Fibroblast of gingiva (primary cell): ENCODE data around the gene USP47.

Source experiments
- DNase-seq: peaks from one replicate; pipeline ENCODE4 v3.0.0-alpha.2; 2011; ENCODE audit warnings: low read depth

The USP47 gene

GRCh38 chr11:11942668-11943067 is 100.9 kb downstream of the USP47 start:
- no peak for DNase-seq

DNA sequence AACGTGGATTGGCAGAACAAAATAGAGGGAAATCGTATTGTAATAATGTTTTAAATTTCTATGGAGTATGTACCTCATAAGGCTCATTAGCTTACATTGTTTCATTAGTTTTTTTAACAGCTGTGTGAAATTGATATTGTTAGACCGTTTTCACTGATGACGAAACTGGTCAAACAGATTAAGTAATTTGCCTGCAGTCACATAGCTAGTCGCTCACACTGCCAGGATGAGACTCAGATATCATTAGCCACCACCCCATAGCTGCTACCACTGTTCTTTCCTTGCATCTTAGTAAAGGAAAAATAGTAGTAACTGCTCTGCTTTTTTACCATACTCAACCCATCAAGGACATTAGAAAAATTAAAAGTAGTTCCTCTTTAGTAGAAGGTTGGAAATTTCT is 102.7 kb downstream of the USP47 start:
- DNase-seq = peak; percentile 40

DNA sequence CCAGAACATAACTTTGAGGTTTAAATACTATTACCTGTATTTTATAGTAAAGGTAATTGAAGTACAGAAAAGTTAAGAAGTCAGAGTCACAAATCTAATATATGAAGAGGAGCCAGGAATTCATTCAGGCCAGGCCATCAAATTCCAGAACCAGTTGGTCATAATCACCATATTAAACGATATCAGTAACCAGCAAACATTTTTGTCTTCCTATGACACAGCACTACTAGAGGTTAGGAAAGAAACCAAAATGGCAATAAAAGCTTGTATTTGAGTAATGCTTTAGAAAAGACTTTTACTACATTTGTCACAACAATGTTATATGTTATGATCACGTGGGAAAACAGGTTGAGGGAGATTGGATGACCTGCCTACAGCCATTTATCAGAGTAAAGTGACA is 104.4 kb downstream of the USP47 start:
- peak; percentile 33 for DNase-seq

DNA sequence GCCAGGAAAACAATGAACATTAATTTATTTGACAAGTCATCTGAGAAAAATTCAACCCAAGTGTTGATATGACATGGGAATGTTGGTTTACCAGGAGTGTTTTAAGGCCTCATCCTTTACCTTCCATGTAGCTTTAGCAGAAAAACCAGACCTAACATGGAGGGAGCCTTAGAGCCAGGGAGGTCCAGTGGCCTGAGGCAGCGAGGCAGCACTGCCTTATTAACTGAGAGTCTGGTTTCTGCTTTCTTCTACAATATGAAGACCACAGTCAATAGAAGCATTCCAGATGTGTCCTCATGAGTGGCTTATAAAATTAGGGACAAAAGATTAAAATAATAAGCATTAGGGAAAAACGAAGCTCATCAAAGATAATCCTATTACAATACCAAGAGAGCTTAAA is 105.1 kb downstream of the USP47 start:
- DNase-seq = no peak

DNA sequence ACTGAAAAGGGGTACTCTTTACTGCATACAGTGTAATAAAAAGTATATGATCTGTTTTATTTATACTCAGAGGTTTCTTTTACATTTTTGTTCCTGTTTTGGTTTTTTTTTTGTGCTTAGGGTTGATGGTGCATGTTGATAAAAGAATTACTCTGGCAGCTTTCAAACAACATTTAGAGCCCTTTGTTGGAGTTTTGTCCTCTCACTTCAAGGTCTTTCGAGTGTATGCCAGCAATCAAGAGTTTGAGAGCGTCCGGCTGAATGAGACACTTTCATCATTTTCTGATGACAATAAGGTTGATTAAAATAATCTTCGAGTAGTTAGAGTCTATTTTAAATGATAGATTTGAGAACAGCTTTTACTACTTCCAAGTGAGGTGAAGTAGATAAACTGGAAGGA is 106.1 kb downstream of the USP47 start:
- DNase-seq = no peak

DNA sequence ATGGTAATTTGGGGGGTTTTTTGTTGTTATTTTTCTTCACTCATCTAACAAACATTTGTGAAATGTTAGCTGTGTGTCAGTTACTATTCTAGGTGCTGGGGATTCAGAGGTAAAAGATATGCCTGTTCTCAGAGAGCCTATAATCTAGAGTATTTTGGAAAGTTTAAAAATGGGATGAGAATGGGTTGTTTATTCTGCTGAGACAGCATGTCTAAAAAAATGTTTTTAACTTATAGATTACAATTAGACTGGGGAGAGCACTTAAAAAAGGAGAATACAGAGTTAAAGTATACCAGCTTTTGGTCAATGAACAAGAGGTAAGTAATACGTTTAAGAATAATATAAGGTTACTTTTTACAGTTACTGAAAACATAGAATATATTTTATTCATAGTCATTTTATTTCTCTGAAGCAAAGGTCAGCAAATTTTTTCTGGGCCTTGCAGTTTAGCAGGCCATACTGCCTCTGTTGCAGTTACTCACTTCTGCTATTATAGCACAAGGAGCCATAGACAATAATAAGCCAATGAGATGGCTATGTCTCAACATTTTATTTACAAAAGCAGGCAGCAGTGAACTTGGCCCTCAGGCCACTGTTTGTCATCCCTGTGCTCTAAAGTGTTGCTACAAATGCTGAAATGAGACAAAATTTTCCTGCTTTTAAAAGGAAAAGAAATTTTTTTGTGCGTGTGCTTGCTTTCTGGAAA is 106.6 kb downstream of the USP47 start:
- DNase-seq = no peak

DNA sequence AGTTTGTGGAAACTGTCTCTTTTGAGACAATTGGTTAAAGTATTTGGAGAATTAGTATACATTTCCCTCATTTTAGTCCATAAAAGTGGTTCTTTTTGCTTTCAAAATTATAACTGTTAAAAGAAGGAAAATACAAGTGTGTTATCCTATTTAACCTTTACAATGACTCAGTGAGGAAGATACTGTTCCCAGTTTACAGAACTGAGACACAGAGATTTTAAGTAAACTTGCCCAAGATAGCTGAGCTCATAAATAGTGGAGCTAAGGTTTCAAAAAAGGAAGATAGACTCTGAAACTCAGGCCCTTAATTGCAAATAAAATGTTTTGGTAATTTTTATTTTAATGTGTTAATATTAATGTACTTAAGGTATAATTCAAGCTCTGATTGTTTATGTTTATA is 107.7 kb downstream of the USP47 start:
- no peak for DNase-seq

- no peak for DNase-seq
Measured at GRCh38 chr11:11952036-11952435, 110.3 kb downstream of the USP47 start.

- no peak for DNase-seq
Measured at GRCh38 chr11:11956006-11956405, 114.2 kb downstream of the USP47 start.

DNA sequence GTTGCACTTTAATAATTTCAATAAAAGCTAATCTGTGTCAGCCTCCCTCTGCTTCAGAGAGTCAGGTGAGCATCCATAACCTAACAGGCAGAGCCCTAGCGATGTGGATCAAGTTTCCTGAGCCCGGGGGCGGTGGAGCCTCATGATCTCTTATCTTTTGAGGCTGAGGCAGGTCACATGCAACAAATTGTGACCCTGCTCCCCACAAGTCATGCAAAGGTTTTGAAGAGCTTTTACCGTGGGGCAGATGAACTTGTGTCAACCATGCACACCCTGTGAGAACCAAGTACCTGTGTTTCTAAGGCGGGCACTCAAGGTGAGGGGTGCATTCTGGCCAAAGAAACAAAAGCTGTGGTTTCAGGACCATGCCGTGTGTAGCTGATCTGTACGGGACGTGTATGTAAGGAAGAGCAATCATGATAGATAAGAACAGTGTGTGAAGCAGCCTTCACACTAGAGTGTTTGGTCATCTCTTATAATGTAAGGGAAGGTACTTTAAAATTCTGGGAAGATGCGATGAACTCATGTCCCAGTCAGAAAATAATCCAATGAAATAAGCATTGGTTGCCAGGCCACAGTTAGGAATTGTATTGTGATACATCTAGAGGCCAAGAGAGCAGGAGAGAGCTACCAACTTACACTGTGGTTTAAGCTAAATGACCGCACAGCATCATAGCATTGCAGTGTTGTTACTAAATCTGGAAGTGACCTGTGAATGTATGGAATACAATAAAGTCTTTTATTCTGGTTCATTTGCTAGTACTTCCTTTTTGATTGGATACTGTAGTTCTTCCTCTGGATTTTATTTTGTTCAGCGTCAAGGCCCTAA is 116.8 kb downstream of the USP47 start:
- no peak for DNase-seq

- no peak for DNase-seq
Measured at GRCh38 chr11:11959601-11960000, 117.8 kb downstream of the USP47 start.

- DNase-seq = no peak
Measured at GRCh38 chr11:11960687-11961086, 118.9 kb downstream of the USP47 start.

- no peak for DNase-seq
Measured at GRCh38 chr11:11961399-11962028, 119.7 kb downstream of the USP47 start.

- DNase-seq = no peak
Measured at GRCh38 chr11:11963067-11963466, 121.3 kb downstream of the USP47 start.

GRCh38 chr11:11963842-11964773 is 122.3 kb downstream of the USP47 start:
- DNase-seq = no peak

- no peak for DNase-seq
Measured at GRCh38 chr11:11964774-11965150, 123.0 kb downstream of the USP47 start.

- DNase-seq = no peak
Measured at GRCh38 chr11:11965192-11965591, 123.4 kb downstream of the USP47 start.

DNA sequence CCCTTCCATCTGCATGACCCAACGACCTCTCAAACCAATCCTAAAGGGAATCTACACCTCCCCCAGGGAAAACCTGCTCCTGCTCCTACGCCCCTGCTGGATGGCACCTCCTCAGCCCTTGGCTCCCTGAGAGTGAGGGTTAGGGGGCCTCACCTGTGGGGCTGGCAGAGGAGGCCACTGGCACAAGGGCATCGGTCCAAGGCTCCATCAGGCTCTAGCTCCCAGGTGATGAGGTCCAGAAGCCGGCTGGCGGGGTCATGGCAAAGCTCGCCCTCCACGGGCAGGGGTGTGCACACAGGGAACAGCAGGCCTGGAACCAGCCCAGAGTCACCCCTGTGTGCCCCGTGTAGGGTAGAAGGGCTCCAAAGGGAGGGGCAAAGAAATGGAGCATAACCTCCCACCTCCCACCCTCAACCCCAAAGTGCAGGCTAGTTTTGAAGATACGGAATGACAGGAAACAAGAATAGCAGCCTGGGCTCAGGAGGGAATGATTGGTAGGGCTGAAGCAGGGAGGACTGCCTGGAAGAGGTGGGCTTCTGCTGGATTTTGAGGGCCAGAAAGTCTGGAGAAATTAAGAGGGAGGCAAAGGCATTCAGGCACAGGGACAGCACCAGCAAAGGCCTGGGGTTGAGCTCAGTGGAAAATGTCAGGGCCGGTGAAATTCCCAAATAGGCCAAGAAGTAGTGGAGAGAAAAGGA is 124.0 kb downstream of the USP47 start:
- DNase-seq = no peak

GRCh38 chr11:11966354-11966741 is 124.6 kb downstream of the USP47 start:
- DNase-seq = no peak

DNA sequence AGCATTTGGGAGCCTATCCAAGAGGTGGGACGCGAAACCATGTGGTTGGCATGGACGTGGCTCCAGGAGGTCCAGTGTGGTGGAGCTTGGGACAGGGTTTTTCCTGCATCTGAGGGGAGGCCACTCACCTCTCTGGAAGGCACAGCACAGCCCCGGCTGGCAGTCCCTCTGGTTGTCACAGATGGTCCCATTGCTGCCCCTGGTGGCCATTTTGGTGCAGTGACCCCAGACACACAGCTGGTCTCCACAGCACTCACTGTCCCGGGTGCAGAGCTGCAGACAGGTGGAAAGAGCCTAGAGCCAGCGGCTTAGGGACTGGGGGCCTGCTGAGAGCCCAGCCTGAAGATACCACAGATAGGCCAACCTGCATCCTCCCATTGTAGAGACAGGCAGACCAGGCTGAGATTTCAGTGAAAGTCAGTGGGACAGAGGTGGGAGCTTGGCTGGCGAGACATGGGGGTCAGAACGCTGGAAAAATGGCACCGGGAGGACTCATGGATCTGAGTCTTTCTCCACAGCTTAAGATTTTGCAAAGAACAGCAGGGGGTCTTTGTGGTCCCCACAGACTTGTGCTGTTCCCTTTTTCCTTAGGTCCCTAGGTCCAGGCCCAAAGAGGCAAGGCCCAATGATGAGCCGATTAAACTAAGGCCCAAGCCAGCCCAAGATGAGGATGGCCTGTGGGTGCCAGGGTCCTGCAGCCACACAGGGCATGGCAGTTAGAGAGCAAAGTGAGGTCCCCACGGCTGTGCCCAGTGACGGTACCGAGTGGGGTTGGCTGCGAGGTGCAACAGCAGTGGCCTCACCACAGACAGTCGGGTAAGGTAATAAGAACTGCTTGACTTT is 125.3 kb downstream of the USP47 start:
- no peak for DNase-seq
